GM19328 (cell line): ENCODE results near the gene FAM78A.
"Not testable (repeated sequence)": the region's sequence is repeated elsewhere in the genome, so short reads cannot be mapped to it uniquely, and the experiment has no call there.

Experiments
- ATAC-seq: cut with Tn5 transposase; IDR thresholded peaks from one replicate; pipeline ENCODE4 v1.9.1; 2021; ENCODE audit warnings: mild to moderate bottlenecking, moderate library complexity; ENCODE audit not compliant: unreplicated experiment

Gene FAM78A

GRCh38 chr9:131216806-131217205 is 59.5 kb downstream of the FAM78A start:
- no peak for ATAC-seq

- no peak for ATAC-seq
Observed at GRCh38 chr9:131214876-131215275, 61.4 kb downstream of the FAM78A start.

- ATAC-seq: no peak
Observed at GRCh38 chr9:131214286-131214856, 61.9 kb downstream of the FAM78A start.

- ATAC-seq: not testable (repeated sequence)
Observed at GRCh38 chr9:131211920-131212319, 64.4 kb downstream of the FAM78A start.
